Measurements from ENCODE around the gene ARHGEF3.

Gene ARHGEF3

GRCh38 chr3:56795097-56795828 is 6.5 kb downstream of the ARHGEF3 start:
- no peak for DNase-seq (ENCODE audit: low read depth, low spot score)

GRCh38 chr3:56792193-56792592 is 9.6 kb downstream of the ARHGEF3 start:
- DNase-seq (ENCODE audit: low read depth, low spot score): no peak

- no peak for DNase-seq (ENCODE audit: low read depth, low spot score)
Measured at GRCh38 chr3:56790016-56790821, 11.5 kb downstream of the ARHGEF3 start.

GRCh38 chr3:56789076-56789475 is 12.7 kb downstream of the ARHGEF3 start:
- DNase-seq (ENCODE audit: low read depth, low spot score): no peak

GRCh38 chr3:56788521-56788920 is 13.2 kb downstream of the ARHGEF3 start:
- DNase-seq (ENCODE audit: low read depth, low spot score): no peak

- no peak for DNase-seq (ENCODE audit: low read depth, low spot score)
Measured at GRCh38 chr3:56787784-56788256, 13.9 kb downstream of the ARHGEF3 start.

- no peak for DNase-seq (ENCODE audit: low read depth, low spot score)
Measured at GRCh38 chr3:56787258-56787775, 14.4 kb downstream of the ARHGEF3 start.

- DNase-seq (ENCODE audit: low read depth, low spot score): no peak
Measured at GRCh38 chr3:56785499-56785898, 16.2 kb downstream of the ARHGEF3 start.

GRCh38 chr3:56784448-56785001 is 17.2 kb downstream of the ARHGEF3 start:
- no peak for DNase-seq (ENCODE audit: low read depth, low spot score)

GRCh38 chr3:56783644-56784447 is 17.9 kb downstream of the ARHGEF3 start:
- DNase-seq (ENCODE audit: low read depth, low spot score): peak; percentile 69

- DNase-seq (ENCODE audit: low read depth, low spot score): no peak
Measured at GRCh38 chr3:56782906-56783305, 18.8 kb downstream of the ARHGEF3 start.

- DNase-seq (ENCODE audit: low read depth, low spot score): no peak
Measured at GRCh38 chr3:56782215-56782614, 19.5 kb downstream of the ARHGEF3 start.

GRCh38 chr3:56781762-56782161 is 20.0 kb downstream of the ARHGEF3 start:
- no peak for DNase-seq (ENCODE audit: low read depth, low spot score)

GRCh38 chr3:56780936-56781335 is 20.8 kb downstream of the ARHGEF3 start:
- DNase-seq (ENCODE audit: low read depth, low spot score): no peak

- DNase-seq (ENCODE audit: low read depth, low spot score): no peak
Measured at GRCh38 chr3:56778893-56779292, 22.9 kb downstream of the ARHGEF3 start.

GRCh38 chr3:56776556-56776950 is 25.2 kb downstream of the ARHGEF3 start:
- DNase-seq (ENCODE audit: low read depth, low spot score): no peak

GRCh38 chr3:56775838-56776555 is 25.8 kb downstream of the ARHGEF3 start:
- DNase-seq (ENCODE audit: low read depth, low spot score): no peak

GRCh38 chr3:56775445-56775837 is 26.3 kb downstream of the ARHGEF3 start:
- DNase-seq (ENCODE audit: low read depth, low spot score): no peak

GRCh38 chr3:56773986-56774385 is 27.8 kb downstream of the ARHGEF3 start:
- DNase-seq (ENCODE audit: low read depth, low spot score): no peak

- DNase-seq (ENCODE audit: low read depth, low spot score): no peak
Measured at GRCh38 chr3:56772952-56773938, 28.5 kb downstream of the ARHGEF3 start.

Data from smooth muscle cell of the brain vasculature (primary cell).